ENCODE data around the gene FCSK.

The FCSK gene

GRCh38 chr16:70465999-70466804 is 11.8 kb downstream of the FCSK start:
- Histone ChIP-seq H3K9me3 (ENCODE audit: control insufficient read depth, insufficient read depth, low read length) (no peaks in the 10 kb centered on the region), H3K4me1 (ENCODE audit: control insufficient read depth, low read length) (peaks cover 15% of the 10 kb centered on the region), H3K27me3 (ENCODE audit: control insufficient read depth, low read length) (no peaks in the 10 kb centered on the region), H3K4me3 (ENCODE audit: low read length) (no peak overlapping the region), H3K79me2 (ENCODE audit: control insufficient read depth, low read length) (no peaks in the 10 kb centered on the region), H3K27ac (ENCODE audit: low read depth, low read length) (no peak overlapping the region), H4K20me1 (ENCODE audit: control insufficient read depth, insufficient read depth, low read depth, low read length) (no peaks in the 10 kb centered on the region), H3K36me3 (ENCODE audit: control insufficient read depth, low read length) (no peaks in the 10 kb centered on the region), H3K9me2 (replicated peaks; ENCODE audit: control insufficient read depth, low read length) (no peaks in the 10 kb centered on the region), H3F3A (ENCODE audit: control insufficient read depth, insufficient read depth) (no peaks in the 10 kb centered on the region), H3K4me2 (ENCODE audit: low read length) (no peak overlapping the region)
- no peak for TF ChIP-seq EZH2phosphoT487 (IDR thresholded peaks at IDR 0.05; ENCODE audit: borderline replicate concordance, low read length)
- TF ChIP-seq CTCF (IDR thresholded peaks at IDR 0.05; ENCODE audit: low read depth, low read length, poor library complexity, severe bottlenecking): no peak

- no peak overlapping the region for H3K4me2 ChIP-seq (ENCODE audit: low read length)
- no peak overlapping the region for H3K4me3 ChIP-seq (ENCODE audit: low read length)
- no peaks in the 10 kb centered on the region for H3F3A ChIP-seq (ENCODE audit: control insufficient read depth, insufficient read depth)
- H4K20me1 ChIP-seq (ENCODE audit: control insufficient read depth, insufficient read depth, low read depth, low read length): no peaks in the 10 kb centered on the region
- no peaks in the 10 kb centered on the region for H3K9me2 ChIP-seq (replicated peaks; ENCODE audit: control insufficient read depth, low read length)
- H3K4me1 ChIP-seq (ENCODE audit: control insufficient read depth, low read length): peaks cover 15% of the 10 kb centered on the region
- no peaks in the 10 kb centered on the region for H3K36me3 ChIP-seq (ENCODE audit: control insufficient read depth, low read length)
- H3K9me3 ChIP-seq (ENCODE audit: control insufficient read depth, insufficient read depth, low read length): no peaks in the 10 kb centered on the region
- no peak overlapping the region for H3K27ac ChIP-seq (ENCODE audit: low read depth, low read length)
- H3K27me3 ChIP-seq (ENCODE audit: control insufficient read depth, low read length): no peaks in the 10 kb centered on the region
- H3K79me2 ChIP-seq (ENCODE audit: control insufficient read depth, low read length): no peaks in the 10 kb centered on the region
- TF ChIP-seq EZH2phosphoT487 (IDR thresholded peaks at IDR 0.05; ENCODE audit: borderline replicate concordance, low read length): no peak
- TF ChIP-seq CTCF (IDR thresholded peaks at IDR 0.05; ENCODE audit: low read depth, low read length, poor library complexity, severe bottlenecking): no peak
Measured at GRCh38 chr16:70466805-70467076, 12.3 kb downstream of the FCSK start.

- Histone ChIP-seq H3K4me1 (ENCODE audit: control insufficient read depth, low read length) (peaks cover 15% of the 10 kb centered on the region), H4K20me1 (ENCODE audit: control insufficient read depth, insufficient read depth, low read depth, low read length) (no peaks in the 10 kb centered on the region), H3K9me3 (ENCODE audit: control insufficient read depth, insufficient read depth, low read length) (no peaks in the 10 kb centered on the region), H3K4me2 (ENCODE audit: low read length) (no peak overlapping the region), H3K79me2 (ENCODE audit: control insufficient read depth, low read length) (no peaks in the 10 kb centered on the region), H3K27me3 (ENCODE audit: control insufficient read depth, low read length) (no peaks in the 10 kb centered on the region), H3F3A (ENCODE audit: control insufficient read depth, insufficient read depth) (no peaks in the 10 kb centered on the region), H3K4me3 (ENCODE audit: low read length) (no peak overlapping the region), H3K36me3 (ENCODE audit: control insufficient read depth, low read length) (no peaks in the 10 kb centered on the region), H3K27ac (ENCODE audit: low read depth, low read length) (no peak overlapping the region), H3K9me2 (replicated peaks; ENCODE audit: control insufficient read depth, low read length) (no peaks in the 10 kb centered on the region)
- TF ChIP-seq EZH2phosphoT487 (IDR thresholded peaks at IDR 0.05; ENCODE audit: borderline replicate concordance, low read length): no peak
- TF ChIP-seq CTCF (IDR thresholded peaks at IDR 0.05; ENCODE audit: low read depth, low read length, poor library complexity, severe bottlenecking): no peak
Measured at GRCh38 chr16:70467113-70467512, 12.7 kb downstream of the FCSK start.
